HG03064 (cell line): Measurements from ENCODE around the gene GBA3.

Experiments
- ATAC-seq: cut with Tn5 transposase; IDR thresholded peaks from one replicate; pipeline ENCODE4 v1.9.1; 2021; ENCODE audit warnings: low read depth; ENCODE audit not compliant: unreplicated experiment

GBA3 gene

GRCh38 chr4:22692736-22693135 is at the start of gene GBA3:
Gene GBA3 (plus strand): TSS chr4:22692937.
- no peak for ATAC-seq

- no peak for ATAC-seq
Observed at GRCh38 chr4:22643952-22644351, 48.8 kb upstream of the GBA3 start.

GRCh38 chr4:22645481-22646182 is 47.1 kb upstream of the GBA3 start:
- no peak for ATAC-seq

- ATAC-seq: no peak
Observed at GRCh38 chr4:22648996-22649395, 43.7 kb upstream of the GBA3 start.

- ATAC-seq: no peak
Observed at GRCh38 chr4:22650771-22651170, 42.0 kb upstream of the GBA3 start.

- no peak for ATAC-seq
Observed at GRCh38 chr4:22653752-22654151, 39.0 kb upstream of the GBA3 start.

GRCh38 chr4:22661443-22661842 is 31.3 kb upstream of the GBA3 start:
- no peak for ATAC-seq

- ATAC-seq: no peak
Observed at GRCh38 chr4:22667332-22667940, 25.3 kb upstream of the GBA3 start.

- no peak for ATAC-seq
Observed at GRCh38 chr4:22668301-22668700, 24.4 kb upstream of the GBA3 start.

- no peak for ATAC-seq
Observed at GRCh38 chr4:22668702-22669101, 24.0 kb upstream of the GBA3 start.

- no peak for ATAC-seq
Observed at GRCh38 chr4:22670956-22671355, 21.8 kb upstream of the GBA3 start.

- ATAC-seq: no peak
Observed at GRCh38 chr4:22672519-22672918, 20.2 kb upstream of the GBA3 start.

- ATAC-seq: no peak
Observed at GRCh38 chr4:22672944-22673343, 19.8 kb upstream of the GBA3 start.

- no peak for ATAC-seq
Observed at GRCh38 chr4:22674700-22675099, 18.0 kb upstream of the GBA3 start.

GRCh38 chr4:22676063-22676462 is 16.7 kb upstream of the GBA3 start:
- no peak for ATAC-seq

- no peak for ATAC-seq
Observed at GRCh38 chr4:22677780-22678179, 15.0 kb upstream of the GBA3 start.

GRCh38 chr4:22678940-22679854 is 13.5 kb upstream of the GBA3 start:
- no peak for ATAC-seq

- ATAC-seq: no peak
Observed at GRCh38 chr4:22680065-22680642, 12.6 kb upstream of the GBA3 start.

- ATAC-seq: no peak
Observed at GRCh38 chr4:22683726-22684125, 9.0 kb upstream of the GBA3 start.

- ATAC-seq: no peak
Observed at GRCh38 chr4:22686141-22686540, 6.6 kb upstream of the GBA3 start.

GRCh38 chr4:22688236-22688635 is 4.5 kb upstream of the GBA3 start:
- ATAC-seq: no peak
